K562 (cell line): ENCODE measurements around the gene SECISBP2.

Experiments
- EZH2 ChIP-seq: IDR thresholded peaks from 2 replicates; pipeline ENCODE4 v1.6.1; 2012; ENCODE audit warnings: low read depth, mild to moderate bottlenecking, inconsistent platforms, low read length, borderline replicate concordance
- HDAC2 ChIP-seq: fragments of 450-650 bp; IDR thresholded peaks from 2 replicates; pipeline ENCODE4 v1.6.1; 2016; ENCODE audit warnings: mild to moderate bottlenecking
- HDAC6 ChIP-seq: IDR thresholded peaks from 2 replicates; pipeline ENCODE4 v1.6.1; 2012; ENCODE audit warnings: low read depth, mild to moderate bottlenecking, control low read depth, inconsistent platforms, low read length, moderate library complexity
- NFXL1 ChIP-seq: fragments of 450-650 bp; formaldehyde crosslinking; IDR thresholded peaks from 2 replicates; pipeline ENCODE4 v1.4.0; 2021; ENCODE audit warnings: mild to moderate bottlenecking
- NFYB ChIP-seq: IDR thresholded peaks from 2 replicates; pipeline ENCODE4 v1.6.1; 2011; ENCODE audit warnings: mild to moderate bottlenecking, moderate library complexity; ENCODE audit not compliant: insufficient read length; ENCODE audit errors: extremely low read depth
- YY1 ChIP-seq, 3 experiments: IDR thresholded peaks; 2 replicates each; pipeline ENCODE4 v1.6.1; 2011; ENCODE audit warnings: low read length in 2 of 3, mild to moderate bottlenecking in 2 of 3, moderate library complexity in 2 of 3, borderline replicate concordance in 1 of 3, control low read depth in 1 of 3, low read depth in 1 of 3; ENCODE audit not compliant: insufficient read depth in 3 of 3, insufficient replicate concordance in 2 of 3, control insufficient read depth in 1 of 3, insufficient read length in 1 of 3; ENCODE audit errors: extremely low read depth in 1 of 3
- ZC3H4 ChIP-seq: sonication (generic); formaldehyde crosslinking; IDR thresholded peaks from 2 replicates; pipeline ENCODE4 v1.9.0; 2021; ENCODE audit warnings: missing genetic modification reagents, borderline replicate concordance
- ZNF134 ChIP-seq: fragments of 250-450 bp; sonication (Bioruptor Pico); conservative IDR thresholded peaks from 2 replicates; pipeline ENCODE4 v1.4.0; 2020
- TF ChIP-seq, protein P1 (sequence below), 2 experiments: fragments of 250-450 bp in 1 of 2; fragments of 450-650 bp in 1 of 2; sonication (Bioruptor Pico) in 1 of 2; IDR thresholded peaks; 2 replicates each; pipeline versions ENCODE4 v1.6.1 to v1.8.0; 2016 to 2021; ENCODE audit warnings: mild to moderate bottlenecking in 2 of 2, moderate library complexity in 2 of 2, missing compliant biosample characterization in 1 of 2, missing genetic modification characterization in 1 of 2

- TF ChIP-seq NFXL1 (CRISPR knock-in tag) (no peak), EZH2 (no peak), HDAC6 (no peak), NFYB (no peak), ZNF134 (CRISPR knock-in tag) (no peak), HDAC2 (no peak), ZC3H4 (CRISPR knock-in tag) (no peak), YY1 (IDR thresholded peaks at IDR 0.05; ENCODE audit: borderline replicate concordance in 1 of 3, control insufficient read depth in 1 of 3, extremely low read depth in 1 of 3, insufficient read depth in 3 of 3, insufficient read length in 1 of 3, insufficient replicate concordance in 2 of 3, low read depth in 1 of 3, low read length in 2 of 3) (no peak)
- TF ChIP-seq, protein P1, sequence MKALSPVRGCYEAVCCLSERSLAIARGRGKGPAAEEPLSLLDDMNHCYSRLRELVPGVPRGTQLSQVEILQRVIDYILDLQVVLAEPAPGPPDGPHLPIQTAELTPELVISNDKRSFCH (CRISPR knock-in tag; IDR thresholded peaks at IDR 0.05), result no peak
- TF ChIP-seq, protein P1 (tag; IDR thresholded peaks at IDR 0.05), result no peak
These were observed 64.0 kb downstream of the SECISBP2 start for GRCh38 chr9:89382026-89382986.
